GM23338 (cell line): ENCODE results near the gene CD34. TPM values are rescaled to one million over a fixed set of nuclear protein-coding genes. Genes with fewer than 3 reads are reported as not detected.

Experiments
- ATAC-seq: fragments of 200-7000 bp; cut with Tn5 transposase; 3 replicates; pipeline ENCODE4 v1.9.1; 2020
- DNase-seq: peaks from one replicate; pipeline ENCODE4 v3.0.0-alpha.2; 2015; ENCODE audit warnings: low spot score
- H2AFZ ChIP-seq: fragments of 200-600 bp; sonication (generic); 2 replicates; pipeline ENCODE4 v1.8.0; 2016; ENCODE audit warnings: antibody characterized with exemption, mild to moderate bottlenecking, moderate library complexity
- H3F3A ChIP-seq: fragments of 200-600 bp; sonication (generic); replicated peaks from 2 replicates; pipeline ENCODE4 v1.8.0; 2017; ENCODE audit warnings: antibody characterized with exemption, mixed run types, low read depth
- H3K27ac ChIP-seq: fragments of 200-600 bp; sonication (generic); 2 replicates; pipeline ENCODE4 v1.6.1; 2016; ENCODE audit warnings: low read depth
- H3K27me3 ChIP-seq: fragments of 200-600 bp; sonication (generic); 2 replicates; pipeline ENCODE4 v1.8.0; 2016; ENCODE audit warnings: mild to moderate bottlenecking, mixed run types, moderate library complexity; ENCODE audit not compliant: insufficient read depth
- H3K36me3 ChIP-seq: fragments of 200-600 bp; sonication (generic); 2 replicates; pipeline ENCODE4 v1.8.0; 2016; ENCODE audit warnings: mild to moderate bottlenecking; ENCODE audit not compliant: insufficient read depth
- H3K4me1 ChIP-seq: fragments of 200-600 bp; sonication (generic); 2 replicates; pipeline ENCODE4 v1.8.0; 2016; ENCODE audit warnings: mild to moderate bottlenecking, moderate library complexity; ENCODE audit not compliant: insufficient read depth
- H3K4me2 ChIP-seq: fragments of 200-600 bp; sonication (generic); 2 replicates; pipeline ENCODE4 v1.7.1; 2017; ENCODE audit warnings: mixed run types
- H3K4me3 ChIP-seq: fragments of 200-600 bp; sonication (generic); 2 replicates; pipeline ENCODE4 v1.6.1; 2016; ENCODE audit warnings: mixed run types
- H3K79me2 ChIP-seq: fragments of 200-600 bp; sonication (generic); replicated peaks from 2 replicates; pipeline ENCODE4 v1.8.0; 2017; ENCODE audit warnings: mild to moderate bottlenecking; ENCODE audit not compliant: insufficient read depth
- H3K9me2 ChIP-seq: fragments of 200-600 bp; sonication (generic); 2 replicates; pipeline ENCODE4 v1.8.0; 2017; ENCODE audit not compliant: insufficient read depth
- H4K20me1 ChIP-seq: fragments of 200-600 bp; sonication (generic); replicated peaks from 2 replicates; pipeline ENCODE4 v1.8.0; 2017; ENCODE audit warnings: mild to moderate bottlenecking; ENCODE audit not compliant: insufficient read depth
- H3K27ac Mint-ChIP-seq: 2 replicates; pipeline ENCODE4 v1.8.0; 2020; ENCODE audit warnings: inconsistent platforms, mild to moderate bottlenecking, moderate library complexity, mixed read lengths
- H3K27me3 Mint-ChIP-seq: 3 replicates; pipeline ENCODE4 v1.8.0; 2022; ENCODE audit warnings: low read depth, mild to moderate bottlenecking, moderate library complexity, mixed read lengths, inconsistent platforms; ENCODE audit not compliant: insufficient read depth, poor library complexity
- H3K36me3 Mint-ChIP-seq: 3 replicates; pipeline ENCODE4 v1.8.0; 2021; ENCODE audit warnings: low read depth, mild to moderate bottlenecking, inconsistent platforms, moderate library complexity, mixed read lengths
- H3K4me1 Mint-ChIP-seq: 3 replicates; pipeline ENCODE4 v1.8.0; 2020; ENCODE audit warnings: mild to moderate bottlenecking, inconsistent platforms, mixed read lengths
- H3K4me3 Mint-ChIP-seq: 3 replicates; pipeline ENCODE4 v1.8.0; 2021; ENCODE audit warnings: moderate library complexity, mild to moderate bottlenecking, inconsistent platforms, mixed read lengths
- H3K9me3 Mint-ChIP-seq: 3 replicates; pipeline ENCODE4 v1.8.0; 2020; ENCODE audit warnings: moderate library complexity, mild to moderate bottlenecking, inconsistent platforms, mixed read lengths
- EZH2phosphoT487 ChIP-seq: fragments of 200-600 bp; sonication (generic); IDR thresholded peaks from one replicate; pipeline ENCODE4 v1.8.1; 2018; ENCODE audit warnings: antibody characterized with exemption; ENCODE audit not compliant: unreplicated experiment
- JUNB ChIP-seq: IDR thresholded peaks from one replicate; pipeline ENCODE4 v1.6.1; 2016; ENCODE audit warnings: antibody characterized with exemption; ENCODE audit not compliant: unreplicated experiment
- NANOG ChIP-seq: IDR thresholded peaks from 2 replicates; pipeline ENCODE4 v1.6.1; 2016; ENCODE audit warnings: antibody characterized with exemption, borderline replicate concordance
- POLR2AphosphoS5 ChIP-seq: IDR thresholded peaks from 2 replicates; pipeline ENCODE4 v1.6.1; 2016; ENCODE audit warnings: antibody characterized with exemption, low read depth
- STAT1 ChIP-seq: IDR thresholded peaks from one replicate; pipeline ENCODE4 v1.6.1; 2016; ENCODE audit warnings: antibody characterized with exemption; ENCODE audit not compliant: unreplicated experiment
- ZNF114 ChIP-seq: fragments of 250-450 bp; sonication (Bioruptor Pico); IDR thresholded peaks from 2 replicates; pipeline ENCODE4 v1.5.0; 2020; ENCODE audit warnings: mild to moderate bottlenecking, moderate library complexity
- ZNF462 ChIP-seq: fragments of 250-450 bp; sonication (Bioruptor Pico); IDR thresholded peaks from 2 replicates; pipeline ENCODE4 v1.5.0; 2020; ENCODE audit warnings: mild to moderate bottlenecking, moderate library complexity
- polyA plus RNA-seq: library from polyadenylated mRNA; unstranded; fragments of >200 nt; fragmentation: Nextera tagmentation; extraction: Ambion mirVana; gene quantifications from 2 replicates; pipeline ENCODE4 v1.2.1, GENCODE V29; 2016
- total RNA-seq: library from RNA; depleted of rRNA; stranded (reverse); fragments of >200 nt; shearing (Covaris generic); gene quantifications from 2 replicates; pipeline ENCODE4 v1.2.3, GENCODE V29; 2014
- TF ChIP-seq, protein P1 (sequence below): IDR thresholded peaks from 2 replicates; pipeline ENCODE4 v1.6.1; 2016; ENCODE audit warnings: antibody characterized with exemption
- TF ChIP-seq, protein P2 (sequence below), 2 experiments: fragments of 200-600 bp in 1 of 2; sonication (generic) in 1 of 2; conservative IDR thresholded peaks; 2 replicates each; pipeline versions ENCODE4 v1.5.1 to v1.6.1; 2016 to 2017; ENCODE audit warnings: antibody characterized with exemption in 2 of 2, low read depth in 2 of 2, mild to moderate bottlenecking in 2 of 2, moderate library complexity in 1 of 2

Gene CD34
- total and polyA plus RNA-seq, 2 experiments from 2014 or later: 0.07 to 0.18 TPM

GRCh38 chr1:207848234-207848633 lies 62.7 kb downstream of the CD34 start (continued):
- TF ChIP-seq ZNF462 (CRISPR knock-in tag) (no peak), ZNF114 (CRISPR knock-in tag) (no peak), JUNB (no peak), STAT1 (no peak)
- TF ChIP-seq, protein P1, sequence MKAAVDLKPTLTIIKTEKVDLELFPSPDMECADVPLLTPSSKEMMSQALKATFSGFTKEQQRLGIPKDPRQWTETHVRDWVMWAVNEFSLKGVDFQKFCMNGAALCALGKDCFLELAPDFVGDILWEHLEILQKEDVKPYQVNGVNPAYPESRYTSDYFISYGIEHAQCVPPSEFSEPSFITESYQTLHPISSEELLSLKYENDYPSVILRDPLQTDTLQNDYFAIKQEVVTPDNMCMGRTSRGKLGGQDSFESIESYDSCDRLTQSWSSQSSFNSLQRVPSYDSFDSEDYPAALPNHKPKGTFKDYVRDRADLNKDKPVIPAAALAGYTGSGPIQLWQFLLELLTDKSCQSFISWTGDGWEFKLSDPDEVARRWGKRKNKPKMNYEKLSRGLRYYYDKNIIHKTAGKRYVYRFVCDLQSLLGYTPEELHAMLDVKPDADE: no peak

- H3K36me3 ChIP-seq: no peaks in the 10 kb centered on the region
- H3K4me2 ChIP-seq: no peak overlapping the region
- DNase-seq (no peak), ATAC-seq (no peak)
- no peak overlapping the region for H3K4me3 Mint-ChIP-seq
- no peaks in the 10 kb centered on the region for H3K27me3 ChIP-seq
- peaks cover under 1% of the 10 kb centered on the region; the same call in 2 of the 3 replicates for H3K4me1 Mint-ChIP-seq
- H3K27ac ChIP-seq: no peak overlapping the region
- H3K9me3 Mint-ChIP-seq: no peaks in the 10 kb centered on the region
- TF ChIP-seq STAT1 (no peak), ZNF114 (CRISPR knock-in tag) (no peak), EZH2phosphoT487 (no peak), JUNB (no peak), POLR2AphosphoS5 (no peak), NANOG (no peak)
- TF ChIP-seq, protein P1: no peak
- TF ChIP-seq, protein P2, sequence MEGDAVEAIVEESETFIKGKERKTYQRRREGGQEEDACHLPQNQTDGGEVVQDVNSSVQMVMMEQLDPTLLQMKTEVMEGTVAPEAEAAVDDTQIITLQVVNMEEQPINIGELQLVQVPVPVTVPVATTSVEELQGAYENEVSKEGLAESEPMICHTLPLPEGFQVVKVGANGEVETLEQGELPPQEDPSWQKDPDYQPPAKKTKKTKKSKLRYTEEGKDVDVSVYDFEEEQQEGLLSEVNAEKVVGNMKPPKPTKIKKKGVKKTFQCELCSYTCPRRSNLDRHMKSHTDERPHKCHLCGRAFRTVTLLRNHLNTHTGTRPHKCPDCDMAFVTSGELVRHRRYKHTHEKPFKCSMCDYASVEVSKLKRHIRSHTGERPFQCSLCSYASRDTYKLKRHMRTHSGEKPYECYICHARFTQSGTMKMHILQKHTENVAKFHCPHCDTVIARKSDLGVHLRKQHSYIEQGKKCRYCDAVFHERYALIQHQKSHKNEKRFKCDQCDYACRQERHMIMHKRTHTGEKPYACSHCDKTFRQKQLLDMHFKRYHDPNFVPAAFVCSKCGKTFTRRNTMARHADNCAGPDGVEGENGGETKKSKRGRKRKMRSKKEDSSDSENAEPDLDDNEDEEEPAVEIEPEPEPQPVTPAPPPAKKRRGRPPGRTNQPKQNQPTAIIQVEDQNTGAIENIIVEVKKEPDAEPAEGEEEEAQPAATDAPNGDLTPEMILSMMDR (conservative IDR thresholded peaks at IDR 0.05; ENCODE audit: low read depth in 2 of 2): no peak
- no peaks in the 10 kb centered on the region for H3K4me1 ChIP-seq
- H2AFZ ChIP-seq: no peak overlapping the region
- H3K27me3 Mint-ChIP-seq: peaks cover 7% of the 10 kb centered on the region
- H3K27ac Mint-ChIP-seq: no peak overlapping the region
- 0 out of 2 replicates have a peak, but pooled peaks cover under 1% of the 10 kb centered on the region for H3K9me2 ChIP-seq
- H4K20me1 ChIP-seq: no peaks in the 10 kb centered on the region
- no peaks in the 10 kb centered on the region for H3F3A ChIP-seq
- H3K4me3 ChIP-seq: no peak overlapping the region
- H3K79me2 ChIP-seq: no peaks in the 10 kb centered on the region
- H3K36me3 Mint-ChIP-seq: no peaks in the 10 kb centered on the region
These were observed 63.8 kb downstream of the CD34 start for GRCh38 chr1:207847116-207847515.
